HuH-7.5 (cell line): ENCODE data around the gene HNRNPH3.
A peak's percentile ranks its signal among the peaks of the same experiment; 100 is the strongest.

Experiments used
- DNase-seq: peaks from one replicate; pipeline ENCODE4 v3.0.0; 2011; ENCODE audit warnings: low spot score

Gene HNRNPH3

DNA sequence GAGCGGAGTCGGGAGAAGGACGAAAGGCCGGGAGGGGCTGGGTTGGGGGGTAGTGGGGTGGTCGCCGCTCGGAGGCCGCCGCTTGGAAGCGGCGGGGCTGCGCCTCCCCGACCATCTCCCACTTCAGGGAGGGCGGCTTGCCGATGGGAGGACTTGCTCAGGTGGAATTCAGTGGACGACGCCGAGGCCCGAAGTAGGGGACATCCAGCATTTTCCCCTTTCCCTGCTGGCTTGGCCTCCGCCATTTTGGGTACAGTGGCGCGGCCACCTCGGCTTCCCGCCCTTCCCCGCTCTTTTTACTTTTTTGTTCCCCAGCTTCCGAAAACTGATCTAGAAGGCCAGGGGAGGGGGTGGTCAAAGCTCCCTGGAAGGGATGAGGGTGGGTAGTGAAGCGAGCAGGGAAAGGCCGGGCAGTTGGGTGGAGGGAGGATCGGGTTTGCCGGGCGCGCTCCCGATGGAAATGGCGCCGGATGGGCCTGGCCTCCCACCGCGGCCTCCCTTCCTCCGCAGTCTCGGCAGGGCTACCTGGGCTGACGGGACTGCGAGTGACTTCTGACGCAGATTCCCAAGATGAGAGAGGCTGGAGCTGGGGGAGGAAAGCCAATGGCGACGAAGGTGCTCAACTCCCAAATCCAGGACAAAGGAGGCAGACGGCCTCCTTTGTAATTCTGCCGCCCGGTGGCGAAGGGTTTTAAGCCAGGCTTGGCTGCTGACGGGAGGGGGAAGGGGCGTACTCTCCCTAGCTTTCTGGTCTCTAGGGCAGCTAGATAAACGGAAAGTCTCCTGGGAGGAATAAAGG lies 594 bp downstream of the HNRNPH3 start, which contains the start of gene PBLD:
TSS of gene PBLD (minus strand) at position 670 of the 799 bp plus-strand sequence. CDS start 26,084 bp downstream, outside the sequence.
- peak; percentile 12 for DNase-seq

DNA sequence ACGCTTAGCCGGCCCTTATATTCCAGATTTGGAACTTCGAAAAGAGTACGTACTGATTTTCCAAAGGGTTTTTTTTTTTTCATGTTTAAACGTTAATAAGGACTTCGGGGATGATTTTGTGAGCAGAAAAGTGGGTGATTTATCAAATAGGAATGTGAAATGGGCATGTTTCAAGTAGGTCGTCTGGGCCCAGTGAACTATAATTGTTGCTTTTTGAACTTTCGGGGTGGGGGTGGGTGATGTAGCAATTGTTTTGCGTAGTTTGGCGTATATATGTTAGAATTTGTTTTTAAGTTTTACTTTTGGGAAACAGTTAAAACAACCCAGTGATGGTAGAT lies 1.2 kb downstream of the HNRNPH3 start:
- no peak for DNase-seq

GRCh38 chr10:68333440-68334431 lies 1.9 kb downstream of the HNRNPH3 start:
- no peak for DNase-seq

GRCh38 chr10:68334672-68335467 lies 3.0 kb downstream of the HNRNPH3 start:
- DNase-seq: no peak

GRCh38 chr10:68336754-68337351 lies 5.0 kb downstream of the HNRNPH3 start:
- no peak for DNase-seq

- no peak for DNase-seq
Measured at GRCh38 chr10:68340358-68341080, 8.7 kb downstream of the HNRNPH3 start.

- no peak for DNase-seq
Measured at GRCh38 chr10:68342909-68343516, 11.1 kb downstream of the HNRNPH3 start.

DNA sequence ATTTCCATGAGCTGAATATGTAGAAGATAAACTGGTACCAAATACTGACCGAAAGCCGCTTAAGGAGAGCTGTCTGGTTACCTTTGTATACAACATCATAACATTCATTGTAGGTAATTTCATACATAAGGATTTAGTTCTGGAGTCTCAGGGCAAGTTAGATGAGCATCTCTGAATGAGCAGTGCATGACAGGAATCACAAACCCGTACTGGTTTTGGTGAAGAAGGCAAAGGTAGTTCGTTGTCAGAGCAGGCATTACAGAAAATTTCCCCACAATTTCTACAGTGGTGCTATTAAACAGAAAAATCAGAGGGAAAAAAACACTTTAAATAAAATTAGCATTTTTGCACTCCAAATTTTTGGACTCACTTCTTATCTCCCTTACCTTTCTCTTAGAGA lies 13.8 kb downstream of the HNRNPH3 start:
- no peak for DNase-seq

DNA sequence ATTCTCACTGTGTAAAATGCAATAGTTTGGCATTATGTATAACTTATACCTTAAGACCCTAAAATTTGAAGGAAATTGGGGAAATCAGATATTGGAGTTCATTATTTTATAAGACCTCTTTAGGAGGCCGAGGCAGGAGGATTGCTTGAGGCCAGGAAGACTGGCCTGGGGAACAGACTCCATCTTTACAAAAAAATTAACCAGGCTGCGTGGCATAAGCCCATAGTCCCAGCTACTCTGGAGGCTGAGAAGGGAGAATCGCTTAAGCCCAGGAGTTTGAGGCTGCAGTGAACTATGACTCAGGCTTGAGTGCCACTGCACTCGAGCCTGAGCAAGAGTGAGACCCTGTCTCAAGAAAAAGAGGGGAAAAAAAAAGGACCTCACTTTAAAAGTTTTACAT lies 14.9 kb downstream of the HNRNPH3 start:
- no peak for DNase-seq

- DNase-seq: no peak
Measured at GRCh38 chr10:68348265-68348741, 16.4 kb downstream of the HNRNPH3 start.

- no peak for DNase-seq
Measured at GRCh38 chr10:68353537-68353936, 21.7 kb downstream of the HNRNPH3 start.

DNA sequence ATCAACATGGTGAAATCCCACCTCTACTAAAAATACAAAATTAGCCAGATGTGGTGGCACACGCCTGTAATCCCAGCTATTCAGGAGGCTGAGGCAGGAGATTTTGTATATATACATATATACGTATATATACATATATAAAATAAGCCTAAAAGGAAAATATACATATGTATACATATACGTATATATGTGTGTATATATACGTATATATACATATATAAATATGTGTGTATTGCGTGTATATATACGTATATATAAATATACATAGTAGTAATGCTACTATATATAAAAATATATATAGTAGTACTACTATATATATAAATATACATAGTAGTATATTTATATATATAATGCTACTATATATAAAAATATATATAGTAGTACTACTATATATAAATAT lies 27.3 kb downstream of the HNRNPH3 start:
- DNase-seq: no peak

DNA sequence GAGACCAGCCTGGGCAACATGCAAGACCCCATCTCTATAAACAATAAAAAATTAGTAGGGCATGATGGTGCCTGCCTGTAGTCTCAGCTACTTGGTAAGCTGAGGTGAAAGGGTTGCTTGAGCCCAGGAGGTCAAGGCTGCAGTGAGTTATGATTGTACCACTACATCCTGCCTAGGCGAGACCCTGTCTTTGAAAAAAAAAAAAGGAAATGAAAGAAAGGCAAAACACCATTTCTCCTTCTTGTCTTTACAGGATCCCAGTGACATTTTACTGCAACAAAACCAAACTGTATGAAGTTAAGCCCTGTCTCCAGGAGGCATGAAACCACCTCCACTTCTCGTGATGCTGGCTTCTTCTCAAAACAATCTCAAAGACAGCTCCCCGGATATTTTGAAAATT lies 30.7 kb downstream of the HNRNPH3 start:
- no peak for DNase-seq

- no peak for DNase-seq
Measured at GRCh38 chr10:68364101-68364886, 32.4 kb downstream of the HNRNPH3 start.

DNA sequence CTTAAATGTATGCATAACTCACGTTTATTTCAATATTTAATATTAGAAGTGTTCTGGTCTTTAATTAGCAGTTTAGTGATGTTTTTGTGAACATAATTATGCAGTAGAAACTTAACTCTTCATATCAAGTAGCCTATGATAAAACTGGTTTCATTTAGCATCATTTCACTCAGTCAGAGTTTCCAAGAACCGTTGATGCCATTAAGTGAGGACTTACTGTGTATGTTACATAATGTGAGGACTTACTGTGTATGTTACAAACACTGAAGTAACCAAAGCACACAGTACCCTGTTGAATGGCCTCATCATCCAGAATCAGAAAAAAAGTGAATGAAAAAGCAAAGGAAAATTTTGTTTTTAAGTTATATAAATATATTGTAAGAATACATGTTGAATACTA lies 33.7 kb downstream of the HNRNPH3 start:
- no peak for DNase-seq

DNA sequence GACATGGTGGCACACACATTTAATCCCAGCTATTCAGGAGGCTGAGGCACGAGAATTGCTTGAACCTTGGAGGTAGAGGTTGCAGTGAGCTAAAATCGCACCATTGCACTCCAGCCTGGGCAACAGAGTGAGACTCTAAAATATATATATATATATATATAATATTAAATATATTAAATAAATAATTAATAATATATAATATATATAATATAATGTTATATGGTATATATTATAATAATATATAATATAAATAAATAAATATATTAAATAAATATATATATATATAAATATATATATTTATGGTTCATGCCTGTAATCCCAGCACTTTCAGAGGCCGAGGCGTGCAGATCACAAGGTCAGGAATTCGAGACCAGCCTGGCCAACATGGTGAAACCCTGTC lies 34.7 kb downstream of the HNRNPH3 start:
- DNase-seq: no peak

GRCh38 chr10:68367121-68367520 lies 35.3 kb downstream of the HNRNPH3 start:
- no peak for DNase-seq

GRCh38 chr10:68371604-68372003 lies 39.7 kb downstream of the HNRNPH3 start:
- DNase-seq: no peak

DNA sequence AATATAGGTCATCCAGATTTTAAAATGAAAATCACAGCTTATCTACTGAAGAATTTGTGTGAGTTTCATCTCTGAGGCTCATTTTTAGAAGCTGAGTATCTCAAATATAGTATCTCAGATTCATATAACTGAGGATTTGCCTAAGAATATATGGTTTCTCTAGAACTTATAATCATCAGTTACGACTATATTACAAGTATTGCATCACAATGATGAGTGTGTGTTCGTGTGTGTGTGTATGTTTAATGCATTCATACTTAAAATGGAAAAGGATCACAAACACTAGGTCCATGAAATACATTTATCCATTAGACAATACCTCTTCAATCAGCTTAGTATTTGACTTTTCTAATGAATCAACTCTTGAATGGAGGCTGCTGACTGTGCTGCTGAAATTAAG lies 53.9 kb downstream of the HNRNPH3 start:
- DNase-seq: no peak
